IMR-90 (cell line): ENCODE data around the gene DNAJC7.

Source experiments
- BHLHE40 ChIP-seq: fragments of 150-350 bp; IDR thresholded peaks from 2 replicates; pipeline ENCODE4 v1.6.1; 2016; ENCODE audit warnings: mild to moderate bottlenecking, low read depth, low read length
- CEBPB ChIP-seq: IDR thresholded peaks from 2 replicates; pipeline ENCODE4 v1.6.1; 2012; ENCODE audit warnings: low read depth, low read length, improper control_type of control experiment
- CTCF ChIP-seq: conservative IDR thresholded peaks from 2 replicates; pipeline ENCODE4 v1.5.1; 2012; ENCODE audit warnings: mild to moderate bottlenecking, low read depth, low read length, improper control_type of control experiment
- FOS ChIP-seq: fragments of 150-350 bp; IDR thresholded peaks from 2 replicates; pipeline ENCODE4 v1.6.1; 2016; ENCODE audit warnings: low read depth, low read length
- MAFK ChIP-seq: IDR thresholded peaks from 2 replicates; pipeline ENCODE4 v1.6.1; 2012; ENCODE audit warnings: low read depth, low read length, improper control_type of control experiment
- MAZ ChIP-seq: IDR thresholded peaks from 2 replicates; pipeline ENCODE4 v1.6.1; 2012; ENCODE audit warnings: low read depth, mild to moderate bottlenecking, low read length, improper control_type of control experiment, moderate library complexity, borderline replicate concordance
- MXI1 ChIP-seq: IDR thresholded peaks from 2 replicates; pipeline ENCODE4 v1.6.1; 2012; ENCODE audit warnings: low read depth, mild to moderate bottlenecking, low read length, moderate library complexity, borderline replicate concordance
- POLR2A ChIP-seq: IDR thresholded peaks from 2 replicates; pipeline ENCODE4 v1.6.1; 2012; ENCODE audit warnings: mild to moderate bottlenecking, low read depth, low read length
- RAD21 ChIP-seq: IDR thresholded peaks from 2 replicates; pipeline ENCODE4 v1.6.1; 2012; ENCODE audit warnings: low read length, improper control_type of control experiment
- RCOR1 ChIP-seq: IDR thresholded peaks from 2 replicates; pipeline ENCODE4 v1.6.1; 2012; ENCODE audit warnings: mild to moderate bottlenecking, low read length, improper control_type of control experiment; ENCODE audit not compliant: insufficient replicate concordance
- RFX5 ChIP-seq: IDR thresholded peaks from 2 replicates; pipeline ENCODE4 v1.8.0; 2012; ENCODE audit warnings: low read depth, mild to moderate bottlenecking, low read length, moderate library complexity
- SMC3 ChIP-seq: fragments of 150-350 bp; IDR thresholded peaks from 2 replicates; pipeline ENCODE4 v1.6.1; 2016; ENCODE audit warnings: low read depth, mild to moderate bottlenecking, antibody characterized with exemption, low read length, moderate library complexity
- USF2 ChIP-seq: fragments of 150-350 bp; IDR thresholded peaks from 2 replicates; pipeline ENCODE4 v1.6.1; 2017; ENCODE audit warnings: mild to moderate bottlenecking, antibody characterized with exemption, low read length, low read depth

GRCh38 chr17:41930009-41930832 is 87.0 kb downstream of the DNAJC7 start, which contains the start of gene ODAD4:
- peak; percentile 65 for TF ChIP-seq CTCF
- peak; percentile 58 for TF ChIP-seq RAD21
- no peak for TF ChIP-seq MAFK
- peak; percentile 72 for TF ChIP-seq POLR2A
- TF ChIP-seq RCOR1: no peak
- TF ChIP-seq RFX5: no peak
- peak; percentile 56 for TF ChIP-seq SMC3
- TF ChIP-seq USF2: no peak
- peak; percentile 66 for TF ChIP-seq BHLHE40
- peak; percentile 85 for TF ChIP-seq CEBPB
- peak; percentile 73; the same call in 1 of the 2 replicates for TF ChIP-seq MXI1
- peak; percentile 37; the same call in 1 of the 2 replicates for TF ChIP-seq MAZ
- peak; percentile 6; the same call in 1 of the 2 replicates for TF ChIP-seq FOS
